ENCODE measurements around the gene TRIM32. TPM values are rescaled to one million over a fixed set of nuclear protein-coding genes. Genes with fewer than 3 reads are reported as not detected.

The TRIM32 gene
- total RNA-seq, 1 experiment from 2014 or later, result 20.2 TPM

DNA sequence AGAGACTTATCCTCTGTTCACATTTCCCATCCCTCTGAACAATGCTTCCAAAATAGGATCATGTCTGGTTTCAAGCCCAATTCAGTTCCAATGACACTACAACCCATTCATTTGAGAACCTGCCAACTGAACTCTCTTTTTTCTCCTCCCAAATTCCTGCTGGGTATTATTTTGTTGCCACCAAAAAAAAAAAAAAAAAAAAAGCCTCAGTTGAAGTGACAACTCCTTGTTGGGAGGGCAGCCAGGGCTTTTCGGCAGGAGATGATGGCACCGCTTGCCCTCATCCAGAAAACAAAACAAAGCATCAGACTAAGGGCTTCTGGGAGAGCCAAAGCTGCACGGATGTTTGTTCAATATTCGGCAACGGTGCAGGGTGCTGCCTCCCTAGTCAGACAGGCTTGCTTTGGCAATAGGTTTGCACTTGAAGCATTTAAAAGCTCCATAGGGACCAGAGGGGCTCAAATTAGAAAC is 30.6 kb upstream of the TRIM32 start:
- no peaks in the 10 kb centered on the region for H3K27me3 ChIP-seq (ENCODE audit: control insufficient read depth, insufficient read depth, low read length)
- H3K4me1 ChIP-seq (ENCODE audit: control insufficient read depth, insufficient read depth, low read length), result no peaks in the 10 kb centered on the region; the same call in 1 of the 2 replicates
- H3K9me3 ChIP-seq (ENCODE audit: control insufficient read depth, insufficient read depth, low read depth, low read length), result no peaks in the 10 kb centered on the region
- in situ Hi-C loops (cut with HindIII; ENCODE audit: low pct_unique_long_range_greater_than_20kb, low sequenced_read_pairs) (no loop called here), intact Hi-C loops (cut with micrococcal nuclease; ENCODE audit: unreplicated experiment) (no loop called here)
- no peak overlapping the region for H3K4me3 ChIP-seq (ENCODE audit: low read depth in 2 of 2, low read length in 2 of 2)
- BruUV-seq (replicated peaks), result no TSS peak
- ChIA-PET CTCF (no interaction called here), POLR2A (no interaction called here)
- no peaks in the 10 kb centered on the region for H3K36me3 ChIP-seq (ENCODE audit: control insufficient read depth, insufficient read depth, low read length)
- no peak for ATAC-seq
- no peak overlapping the region for H3K27ac ChIP-seq (ENCODE audit: low read length)
- no peak for DNase-seq (ENCODE audit: low read depth, low spot score)
- TF ChIP-seq, protein P1, sequence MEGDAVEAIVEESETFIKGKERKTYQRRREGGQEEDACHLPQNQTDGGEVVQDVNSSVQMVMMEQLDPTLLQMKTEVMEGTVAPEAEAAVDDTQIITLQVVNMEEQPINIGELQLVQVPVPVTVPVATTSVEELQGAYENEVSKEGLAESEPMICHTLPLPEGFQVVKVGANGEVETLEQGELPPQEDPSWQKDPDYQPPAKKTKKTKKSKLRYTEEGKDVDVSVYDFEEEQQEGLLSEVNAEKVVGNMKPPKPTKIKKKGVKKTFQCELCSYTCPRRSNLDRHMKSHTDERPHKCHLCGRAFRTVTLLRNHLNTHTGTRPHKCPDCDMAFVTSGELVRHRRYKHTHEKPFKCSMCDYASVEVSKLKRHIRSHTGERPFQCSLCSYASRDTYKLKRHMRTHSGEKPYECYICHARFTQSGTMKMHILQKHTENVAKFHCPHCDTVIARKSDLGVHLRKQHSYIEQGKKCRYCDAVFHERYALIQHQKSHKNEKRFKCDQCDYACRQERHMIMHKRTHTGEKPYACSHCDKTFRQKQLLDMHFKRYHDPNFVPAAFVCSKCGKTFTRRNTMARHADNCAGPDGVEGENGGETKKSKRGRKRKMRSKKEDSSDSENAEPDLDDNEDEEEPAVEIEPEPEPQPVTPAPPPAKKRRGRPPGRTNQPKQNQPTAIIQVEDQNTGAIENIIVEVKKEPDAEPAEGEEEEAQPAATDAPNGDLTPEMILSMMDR (IDR thresholded peaks at IDR 0.05), result no peak
- no peak for TF ChIP-seq POLR2AphosphoS5 (IDR thresholded peaks at IDR 0.05; ENCODE audit: low read depth, low read length)
- no peak for TF ChIP-seq TCF7L2 (IDR thresholded peaks at IDR 0.05; ENCODE audit: low read depth, low read length)
- TF ChIP-seq, protein P2, sequence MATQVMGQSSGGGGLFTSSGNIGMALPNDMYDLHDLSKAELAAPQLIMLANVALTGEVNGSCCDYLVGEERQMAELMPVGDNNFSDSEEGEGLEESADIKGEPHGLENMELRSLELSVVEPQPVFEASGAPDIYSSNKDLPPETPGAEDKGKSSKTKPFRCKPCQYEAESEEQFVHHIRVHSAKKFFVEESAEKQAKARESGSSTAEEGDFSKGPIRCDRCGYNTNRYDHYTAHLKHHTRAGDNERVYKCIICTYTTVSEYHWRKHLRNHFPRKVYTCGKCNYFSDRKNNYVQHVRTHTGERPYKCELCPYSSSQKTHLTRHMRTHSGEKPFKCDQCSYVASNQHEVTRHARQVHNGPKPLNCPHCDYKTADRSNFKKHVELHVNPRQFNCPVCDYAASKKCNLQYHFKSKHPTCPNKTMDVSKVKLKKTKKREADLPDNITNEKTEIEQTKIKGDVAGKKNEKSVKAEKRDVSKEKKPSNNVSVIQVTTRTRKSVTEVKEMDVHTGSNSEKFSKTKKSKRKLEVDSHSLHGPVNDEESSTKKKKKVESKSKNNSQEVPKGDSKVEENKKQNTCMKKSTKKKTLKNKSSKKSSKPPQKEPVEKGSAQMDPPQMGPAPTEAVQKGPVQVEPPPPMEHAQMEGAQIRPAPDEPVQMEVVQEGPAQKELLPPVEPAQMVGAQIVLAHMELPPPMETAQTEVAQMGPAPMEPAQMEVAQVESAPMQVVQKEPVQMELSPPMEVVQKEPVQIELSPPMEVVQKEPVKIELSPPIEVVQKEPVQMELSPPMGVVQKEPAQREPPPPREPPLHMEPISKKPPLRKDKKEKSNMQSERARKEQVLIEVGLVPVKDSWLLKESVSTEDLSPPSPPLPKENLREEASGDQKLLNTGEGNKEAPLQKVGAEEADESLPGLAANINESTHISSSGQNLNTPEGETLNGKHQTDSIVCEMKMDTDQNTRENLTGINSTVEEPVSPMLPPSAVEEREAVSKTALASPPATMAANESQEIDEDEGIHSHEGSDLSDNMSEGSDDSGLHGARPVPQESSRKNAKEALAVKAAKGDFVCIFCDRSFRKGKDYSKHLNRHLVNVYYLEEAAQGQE (IDR thresholded peaks at IDR 0.05; ENCODE audit: insufficient read depth in 1 of 2, low read depth in 2 of 2, low read length in 1 of 2), result no peak
- TF ChIP-seq SIN3A (IDR thresholded peaks at IDR 0.05; ENCODE audit: borderline replicate concordance, insufficient read depth, low read depth, low read length), result no peak

- H3K27me3 ChIP-seq (ENCODE audit: control insufficient read depth, insufficient read depth, low read length), result no peaks in the 10 kb centered on the region
- TF ChIP-seq, protein P2 (IDR thresholded peaks at IDR 0.05; ENCODE audit: insufficient read depth in 1 of 2, low read depth in 2 of 2, low read length in 1 of 2), result no peak
- TF ChIP-seq TCF7L2 (IDR thresholded peaks at IDR 0.05; ENCODE audit: low read depth, low read length), result no peak
- no peak for TF ChIP-seq SIN3A (IDR thresholded peaks at IDR 0.05; ENCODE audit: borderline replicate concordance, insufficient read depth, low read depth, low read length)
- no peak for TF ChIP-seq POLR2AphosphoS5 (IDR thresholded peaks at IDR 0.05; ENCODE audit: low read depth, low read length)
- TF ChIP-seq, protein P1 (IDR thresholded peaks at IDR 0.05), result no peak
- ChIA-PET CTCF (no interaction called here), POLR2A (no interaction called here)
- no peak for ATAC-seq
- no peak for DNase-seq (ENCODE audit: low read depth, low spot score)
- in situ Hi-C loops (cut with HindIII; ENCODE audit: low pct_unique_long_range_greater_than_20kb, low sequenced_read_pairs), result no loop called here
- no peak overlapping the region for H3K27ac ChIP-seq (ENCODE audit: low read length)
- intact Hi-C loops (cut with micrococcal nuclease; ENCODE audit: unreplicated experiment), result no loop called here
- no peak overlapping the region for H3K4me3 ChIP-seq (ENCODE audit: low read depth in 2 of 2, low read length in 2 of 2)
- no peaks in the 10 kb centered on the region; the same call in 1 of the 2 replicates for H3K4me1 ChIP-seq (ENCODE audit: control insufficient read depth, insufficient read depth, low read length)
- no TSS peak for BruUV-seq (replicated peaks)
- no peaks in the 10 kb centered on the region for H3K9me3 ChIP-seq (ENCODE audit: control insufficient read depth, insufficient read depth, low read depth, low read length)
- no peaks in the 10 kb centered on the region for H3K36me3 ChIP-seq (ENCODE audit: control insufficient read depth, insufficient read depth, low read length)
Observed at GRCh38 chr9:116656977-116657376, 30.1 kb upstream of the TRIM32 start.
